C1 segment of cervical spinal cord (tissue), 14 donors: ENCODE data around the gene MAPK8.

Experiments
- DNase-seq, 14 donors: peaks; one replicate each; lab custom pipeline; 2025; lab: John Stamatoyannopoulos, UW

The MAPK8 gene

DNA sequence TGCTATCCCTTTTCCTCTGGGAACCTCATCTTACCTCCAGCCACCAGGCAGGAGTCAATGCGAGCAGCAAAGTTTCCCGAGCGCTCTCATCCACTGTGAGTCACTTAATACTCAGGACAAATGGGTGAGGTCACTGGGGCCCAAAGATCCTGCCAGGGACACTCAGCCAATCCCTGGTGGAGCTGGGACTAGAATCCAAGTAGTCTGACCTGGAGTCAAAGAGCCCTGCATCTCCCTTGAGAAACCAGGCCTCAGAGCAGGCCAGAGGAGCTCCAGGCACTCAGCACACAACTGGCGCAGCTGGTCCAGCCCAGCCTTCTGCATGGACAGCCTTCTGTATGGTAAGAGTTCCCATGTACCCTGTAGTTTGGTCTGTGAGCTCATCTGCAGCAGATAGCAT is 142.3 kb downstream of the MAPK8 start:
- no peak for DNase-seq

DNA sequence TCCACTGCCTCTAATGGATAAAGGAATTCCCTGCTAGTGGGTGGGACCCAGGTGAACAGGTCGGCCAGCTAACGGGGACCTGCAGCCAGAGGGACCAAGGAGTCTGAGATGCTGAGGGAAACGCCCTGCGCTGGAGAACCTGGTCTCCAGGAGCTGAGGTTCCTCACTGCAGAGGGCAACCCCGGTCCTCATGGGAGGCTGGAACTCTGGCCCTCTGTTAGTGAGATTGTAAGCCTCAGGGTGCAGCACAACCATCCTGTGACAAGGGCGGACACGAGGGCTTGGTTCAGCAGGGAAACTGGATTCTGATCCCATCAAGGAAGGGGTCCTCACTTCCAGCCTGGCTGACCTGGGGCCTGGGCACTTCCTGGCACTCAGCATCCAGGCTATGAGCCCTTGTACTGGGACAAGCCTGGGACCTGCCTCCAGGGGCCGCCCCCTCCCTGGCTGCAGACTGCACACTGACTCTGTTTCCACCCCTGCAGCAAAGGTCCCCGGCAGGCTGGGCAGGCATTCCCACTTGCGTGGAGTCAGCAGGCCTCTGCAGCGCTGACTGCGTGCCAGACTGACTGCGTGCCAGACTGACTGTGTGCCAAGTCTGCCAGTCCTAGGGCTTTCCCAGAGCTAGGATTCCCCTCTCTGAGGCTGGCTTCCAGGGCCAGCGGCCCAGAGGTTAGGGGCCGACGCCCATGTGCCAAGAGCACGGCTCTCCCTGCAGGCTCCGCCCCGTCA is 143.2 kb downstream of the MAPK8 start:
- DNase-seq: peak in 11 of 14 donors; percentile 15 to 73 (median 50)

DNA sequence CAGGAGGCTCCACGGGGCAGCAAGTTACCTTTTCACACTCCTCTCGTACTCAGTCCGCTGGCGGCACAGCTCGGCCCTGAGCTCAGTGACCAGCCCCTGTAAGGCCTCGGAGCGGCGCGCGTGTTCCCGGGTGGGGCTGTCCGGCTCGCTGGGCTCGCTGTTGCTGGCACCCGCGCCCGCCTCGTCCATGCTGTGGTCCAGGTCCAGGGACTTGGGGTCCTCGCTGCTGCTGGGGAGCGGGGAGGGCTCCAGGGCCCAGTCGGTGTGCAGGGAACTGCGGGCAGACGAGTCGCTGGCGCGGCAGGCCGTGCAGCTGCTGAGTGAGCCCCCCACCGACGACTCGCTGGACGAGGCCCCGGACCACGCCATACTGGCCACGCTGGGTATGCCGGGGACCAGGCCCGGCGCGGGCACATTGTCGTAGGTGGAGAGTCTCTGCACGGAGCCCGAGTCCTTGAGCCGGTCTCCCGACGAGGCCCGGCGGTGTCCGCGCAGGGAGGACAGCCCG is 143.8 kb downstream of the MAPK8 start:
- no peak for DNase-seq

DNA sequence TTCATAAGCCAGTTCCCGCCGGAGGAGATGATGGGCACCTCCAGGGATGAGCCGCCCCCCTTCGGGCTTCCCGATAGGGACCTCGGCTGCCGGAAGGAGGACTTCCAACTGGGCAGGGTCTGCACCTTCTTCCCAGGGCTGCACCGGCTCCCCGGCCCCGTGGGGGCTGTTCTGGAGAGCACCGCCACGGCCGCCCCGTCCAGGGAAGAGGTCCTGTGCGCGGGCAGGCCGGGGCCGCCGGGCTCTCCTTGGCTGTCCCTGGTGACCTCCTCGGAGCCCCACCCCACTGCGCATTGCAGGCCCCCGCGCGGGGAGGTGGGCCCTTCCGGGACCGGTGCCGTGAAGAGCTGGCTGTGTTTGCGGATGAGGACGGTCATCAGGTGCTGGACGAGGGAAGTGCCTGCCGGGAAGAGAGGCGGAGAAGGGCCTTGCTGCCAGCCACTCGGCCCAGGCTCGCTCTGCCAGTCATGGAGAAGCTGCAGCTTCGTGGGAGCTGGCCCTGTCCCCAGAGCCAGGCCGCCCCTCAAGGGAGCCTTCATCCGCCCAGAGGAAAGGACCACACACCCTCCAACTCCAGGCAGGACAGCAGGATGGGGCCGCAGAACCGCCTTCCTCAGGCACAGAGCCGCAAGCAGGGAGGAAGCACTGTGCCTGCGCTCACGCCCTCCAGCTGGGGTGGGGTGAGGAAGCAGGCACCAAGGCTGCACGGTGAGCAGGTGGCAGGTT is 144.4 kb downstream of the MAPK8 start:
- no peak for DNase-seq

DNA sequence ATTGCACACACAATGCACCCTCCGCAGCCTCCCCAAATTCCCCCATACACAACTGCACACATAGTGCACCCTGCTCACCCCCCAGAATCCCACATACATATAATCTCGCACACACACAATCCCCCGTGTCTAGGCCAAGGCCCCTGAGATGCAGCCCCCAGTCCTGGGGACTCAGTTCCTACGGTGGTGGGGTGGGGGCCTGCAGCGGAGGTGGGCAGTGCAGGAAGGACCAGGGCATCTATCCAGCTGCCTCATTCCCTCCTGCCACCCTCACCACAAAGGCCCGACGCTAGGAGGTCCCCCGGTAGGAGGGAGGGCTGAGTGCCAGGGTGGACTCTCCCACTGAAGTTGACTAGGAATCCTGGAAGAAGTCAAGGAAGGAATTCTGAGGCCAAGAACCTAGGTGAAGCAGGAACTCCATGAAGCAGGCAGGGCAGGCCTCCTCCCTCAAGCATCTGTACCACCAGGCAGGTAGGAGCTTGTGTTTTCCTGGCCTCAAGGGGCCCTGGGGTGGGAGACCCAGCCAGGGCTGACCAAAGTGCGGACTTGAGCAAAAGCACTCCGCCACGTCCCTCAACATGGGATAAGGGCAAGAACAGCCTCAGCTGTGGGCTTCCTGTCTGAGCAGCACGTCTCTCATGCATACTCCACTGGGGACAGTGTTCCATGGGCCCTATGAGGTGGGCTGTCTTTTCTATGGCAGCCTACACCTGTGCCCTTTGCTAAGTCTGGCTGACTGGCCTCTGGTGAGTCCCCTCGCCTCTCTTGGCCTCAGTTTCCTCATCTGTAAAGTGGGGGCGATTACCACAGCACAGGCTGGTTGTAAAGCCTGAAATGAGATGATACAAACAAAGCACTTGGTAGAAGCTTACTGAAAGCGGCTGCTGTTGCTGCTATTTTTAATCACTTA is 145.7 kb downstream of the MAPK8 start:
- no peak for DNase-seq

DNA sequence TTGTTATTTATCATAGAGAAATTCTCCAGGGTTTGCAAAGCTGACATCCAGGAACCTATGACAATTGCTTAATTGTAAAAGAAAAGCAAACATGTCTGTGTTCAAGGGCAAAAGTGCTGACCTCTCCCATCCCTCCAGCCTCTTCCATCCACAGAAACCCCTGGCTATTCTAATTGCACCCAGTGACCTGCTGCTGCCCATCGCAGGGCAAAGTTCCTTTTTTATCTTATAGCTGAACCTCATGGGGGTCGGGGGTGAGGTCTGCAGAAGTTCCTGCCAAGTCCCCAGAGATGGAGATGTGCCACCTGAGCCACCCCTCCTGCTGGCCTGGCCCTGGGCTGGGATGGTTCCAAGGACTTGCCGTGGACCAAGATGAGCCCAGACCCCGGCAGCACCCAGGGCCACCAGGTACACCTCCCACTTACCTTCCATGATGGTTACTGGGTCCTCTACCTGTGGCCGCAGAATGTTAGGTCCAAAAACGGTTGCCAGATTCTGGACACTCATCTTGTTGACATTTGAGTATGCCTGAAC is 146.5 kb downstream of the MAPK8 start:
- DNase-seq: no peak

DNA sequence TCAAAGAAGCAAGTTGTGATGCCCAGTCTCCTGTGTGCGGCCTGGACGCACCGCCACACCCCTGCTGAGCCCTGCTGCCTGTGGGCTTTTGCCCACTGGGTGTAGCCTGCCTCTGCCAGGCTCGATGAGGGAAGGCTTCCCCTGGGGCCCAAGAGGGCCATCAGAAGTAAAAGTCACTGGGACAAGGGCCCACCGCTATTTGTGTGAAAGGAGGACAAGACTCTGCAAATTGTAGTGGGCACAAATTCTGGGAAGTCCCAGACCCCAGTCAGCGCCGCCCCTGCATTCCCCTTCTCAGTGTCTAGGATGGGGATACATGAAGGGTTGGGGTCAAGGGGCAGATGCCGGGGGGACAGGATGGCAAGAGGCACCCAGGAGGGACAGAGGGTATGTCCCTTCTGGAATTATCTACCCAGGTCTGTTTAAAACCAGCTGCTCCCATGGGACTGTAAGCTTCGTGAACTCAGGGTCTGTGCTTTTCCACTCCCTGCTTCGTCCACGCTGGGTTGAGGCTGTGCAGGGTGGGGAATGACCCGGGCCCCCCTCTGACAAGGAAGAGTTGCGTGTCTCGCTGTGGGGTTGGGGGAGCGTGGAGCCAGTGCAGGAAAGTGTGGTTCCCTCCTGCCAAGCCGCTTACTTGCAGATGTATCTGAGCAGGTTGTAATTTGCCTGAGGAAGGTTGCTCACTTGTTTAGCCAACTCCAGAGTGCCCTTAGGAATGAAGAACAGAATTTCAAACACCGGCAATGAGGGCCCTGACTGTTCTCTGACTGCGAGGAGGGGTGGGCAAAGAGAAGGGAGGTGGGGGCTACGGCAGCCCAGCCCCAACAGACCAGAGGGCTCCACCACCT is 147.2 kb downstream of the MAPK8 start:
- DNase-seq: no peak

DNA sequence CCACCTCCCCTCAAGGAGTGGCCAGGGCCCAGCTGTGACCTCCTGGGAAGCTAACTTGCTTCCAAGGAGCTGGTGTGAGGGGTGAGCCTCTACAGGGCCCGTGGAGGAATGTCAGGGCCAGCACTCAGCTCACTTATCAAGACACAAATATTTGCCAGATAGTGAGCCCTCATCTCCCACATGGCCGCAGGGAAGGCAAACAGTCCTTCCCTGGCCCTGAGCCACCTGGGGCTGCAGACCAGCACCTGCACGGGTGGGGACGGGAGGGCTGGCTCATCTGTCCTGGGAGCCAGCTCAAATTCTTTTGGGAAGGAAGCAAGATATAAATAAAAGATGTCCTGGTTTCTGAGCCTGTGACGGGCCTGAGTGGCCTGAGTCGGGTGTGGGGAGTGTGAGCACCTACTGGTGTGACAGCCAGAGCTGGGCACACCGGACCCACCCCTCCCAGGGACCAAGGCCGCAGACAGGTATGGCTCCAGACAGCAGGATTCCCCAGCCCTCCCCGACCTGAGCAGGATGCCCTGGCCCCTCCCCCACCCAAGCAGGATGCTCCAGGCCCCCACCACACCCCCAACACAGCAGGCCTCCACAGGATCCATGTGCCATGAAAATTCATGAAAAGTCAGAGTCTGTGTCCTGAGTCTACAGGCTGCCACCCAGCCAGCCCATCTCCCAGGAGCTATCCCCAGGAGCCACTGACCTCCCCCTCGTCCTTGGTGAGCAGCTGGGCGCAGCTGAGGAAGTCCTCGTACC is 148.0 kb downstream of the MAPK8 start:
- DNase-seq: no peak

DNA sequence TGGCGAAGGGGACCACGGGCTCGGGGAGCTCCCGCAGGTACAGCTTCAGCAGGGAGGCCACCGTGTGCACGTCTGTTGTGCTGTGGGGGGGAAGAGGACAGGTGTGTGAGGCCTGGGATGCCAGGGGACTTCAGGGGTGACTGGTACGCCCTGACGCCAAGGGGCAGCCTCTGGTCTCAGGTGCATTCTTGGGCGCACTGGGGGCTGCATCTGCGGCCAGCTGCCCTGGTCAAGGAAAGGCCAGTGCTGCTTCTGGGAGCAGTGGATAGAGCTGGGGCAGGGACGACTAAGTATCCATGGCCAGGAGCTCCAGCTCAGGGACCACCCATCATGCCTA is 148.5 kb downstream of the MAPK8 start:
- DNase-seq: no peak

DNA sequence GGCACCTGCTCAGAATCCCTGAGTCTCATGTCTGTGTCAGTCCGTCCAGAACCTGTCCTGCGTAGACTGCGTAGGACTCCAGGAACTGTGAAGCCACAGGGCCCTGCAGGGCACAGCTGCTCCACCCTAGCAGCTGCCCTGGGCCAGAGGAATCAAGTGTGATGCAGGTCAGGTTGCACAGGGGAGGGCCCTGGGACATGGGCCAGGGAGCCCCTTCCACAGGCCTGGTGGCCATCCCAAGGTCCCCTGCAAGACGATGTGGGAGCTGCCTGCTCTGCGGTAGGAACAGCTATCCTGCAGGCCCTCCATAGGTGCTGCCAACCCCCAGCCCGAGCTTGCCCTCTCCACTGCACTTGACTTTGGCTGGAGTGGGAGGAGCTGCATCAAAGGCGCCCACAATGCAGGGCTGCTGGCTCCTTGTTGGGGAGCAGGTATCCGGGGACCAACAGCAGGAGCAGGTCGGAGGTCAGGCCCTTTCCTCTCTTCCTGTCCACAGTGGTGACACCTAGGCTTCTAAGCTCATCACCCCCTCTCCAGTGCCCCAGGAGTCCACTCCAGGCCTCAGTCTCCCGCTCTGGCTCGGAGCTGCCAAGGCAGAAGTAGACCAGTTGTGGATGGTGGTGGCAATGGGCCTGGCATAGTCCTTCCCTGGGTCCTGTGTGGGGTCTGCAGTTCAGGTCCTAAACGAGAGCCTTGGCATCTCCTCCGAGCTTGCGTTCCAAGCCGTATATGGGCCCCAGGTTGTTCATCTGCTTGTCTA is 149.1 kb downstream of the MAPK8 start:
- no peak for DNase-seq

DNA sequence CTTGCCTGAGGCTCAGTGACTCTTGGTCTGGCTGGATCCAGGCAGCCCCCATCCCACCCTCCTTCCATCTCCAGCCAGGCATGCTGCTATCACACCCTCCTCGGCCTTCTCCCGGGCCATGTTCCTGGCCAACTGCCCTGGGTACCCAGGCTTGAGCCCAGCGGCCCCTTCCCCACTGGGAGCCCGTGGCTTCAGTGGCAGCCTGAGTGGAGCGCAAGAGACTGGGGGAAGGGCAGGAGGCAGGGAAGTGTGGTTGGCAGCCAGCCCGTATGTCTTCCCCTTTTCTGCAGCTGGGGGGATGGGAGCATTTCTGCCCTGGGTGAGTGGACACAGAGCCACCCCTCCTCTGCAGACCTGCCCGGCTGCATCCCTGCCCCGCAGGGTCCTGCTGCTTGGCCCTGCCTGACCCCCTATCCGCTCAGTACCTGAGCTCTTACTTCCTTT is 149.9 kb downstream of the MAPK8 start:
- peak in 8 of 14 donors; percentile 24 to 70 (median 48) for DNase-seq

DNA sequence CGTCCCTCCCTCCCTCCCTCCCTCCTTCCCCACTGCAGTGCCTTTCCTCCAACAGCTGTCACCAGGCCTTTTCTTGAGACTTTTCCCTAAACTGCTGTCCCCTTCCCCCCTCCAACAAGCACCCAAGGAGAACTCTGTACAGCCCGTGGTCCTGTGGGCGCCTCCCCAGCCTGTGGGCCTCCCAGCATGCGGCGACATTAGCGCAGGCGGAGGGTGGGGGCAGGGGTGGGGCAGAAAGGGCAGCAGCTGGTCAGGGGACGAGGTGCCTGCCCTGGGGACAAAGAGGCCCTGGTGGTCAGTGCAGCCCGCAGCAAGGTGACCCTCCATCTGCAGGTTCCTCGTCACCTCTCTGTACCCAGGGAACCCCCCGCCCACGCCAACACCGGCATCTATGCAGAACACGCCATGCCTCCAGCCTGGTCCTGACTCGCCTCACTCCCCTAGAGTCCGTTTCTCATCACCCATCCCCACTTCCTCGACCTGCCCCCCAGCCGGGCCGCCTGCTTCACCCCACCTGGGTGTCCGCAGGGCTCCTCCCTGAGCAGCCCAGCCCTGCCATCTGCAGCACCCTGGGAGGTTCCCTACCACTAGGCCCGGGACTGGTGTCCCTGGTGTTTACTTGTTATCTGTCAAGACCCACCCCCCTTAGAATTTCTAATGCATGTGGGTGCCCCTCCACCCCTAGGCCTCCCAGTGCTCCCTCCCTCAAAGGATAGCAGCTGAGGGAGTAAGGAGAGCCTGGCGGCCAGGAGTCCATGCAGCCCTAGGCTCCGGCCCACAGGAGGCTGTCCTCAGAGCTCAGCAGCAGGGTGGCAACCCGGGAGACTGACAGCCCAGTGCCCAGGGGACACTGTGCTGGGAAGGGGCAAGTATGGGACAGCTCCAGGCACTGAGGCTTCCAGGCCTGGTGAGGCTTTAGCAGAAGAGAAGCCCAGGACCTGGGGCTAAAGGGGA is 150.6 kb downstream of the MAPK8 start:
- no peak for DNase-seq

DNA sequence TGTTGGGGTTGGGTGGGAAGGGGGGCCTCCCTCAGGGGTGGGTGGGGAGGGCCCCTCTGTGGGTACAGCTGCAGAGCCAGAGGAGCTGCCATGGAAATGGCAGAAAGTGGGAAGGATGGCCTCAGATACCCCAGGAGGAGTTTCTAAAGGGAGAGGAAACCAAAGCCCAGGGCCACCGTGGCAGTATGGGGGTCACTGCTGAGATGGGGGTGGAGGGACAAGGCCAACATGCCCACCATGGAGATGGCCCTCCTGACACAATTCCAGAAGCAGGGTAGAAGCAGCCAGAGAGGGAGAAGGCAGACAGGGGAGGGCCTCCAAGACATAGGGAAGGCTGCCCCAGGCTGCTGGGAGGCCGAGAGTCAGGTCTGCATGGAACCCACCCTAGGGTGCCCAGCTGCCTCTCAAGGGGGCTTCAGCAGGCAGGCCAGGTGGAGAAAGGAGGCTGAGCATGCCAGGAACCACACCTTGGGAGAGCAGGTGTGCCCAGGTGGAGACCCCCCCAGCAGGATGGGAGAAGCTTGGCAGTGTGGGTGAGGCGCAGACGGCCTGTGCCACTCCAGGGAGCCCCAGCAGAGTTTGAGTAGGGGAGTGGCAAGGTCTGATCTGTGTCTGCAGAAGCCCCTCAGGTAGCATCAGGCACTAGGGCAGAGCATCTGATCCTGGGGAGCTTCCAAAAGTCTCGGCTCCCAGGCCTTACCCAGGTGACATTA is 151.6 kb downstream of the MAPK8 start:
- DNase-seq: no peak

DNA sequence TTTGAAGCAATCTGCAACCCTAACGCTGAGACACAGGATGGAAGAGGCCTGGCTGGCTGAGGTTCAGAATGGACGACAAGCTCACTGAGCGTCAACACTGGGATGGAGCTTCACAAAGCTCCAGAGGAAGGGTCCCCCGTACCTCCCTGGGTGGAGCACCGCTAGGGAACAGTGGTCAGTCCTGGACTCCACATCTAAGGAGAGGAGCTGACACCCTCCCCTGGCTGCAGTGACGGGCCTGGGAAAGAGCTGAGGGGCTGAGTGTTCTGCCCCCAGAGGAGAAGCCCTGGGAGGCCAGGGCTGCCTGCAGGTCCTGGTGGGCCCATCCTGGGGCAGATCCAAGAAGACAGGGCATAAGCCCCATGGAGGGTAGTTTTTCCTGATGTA is 152.2 kb downstream of the MAPK8 start:
- no peak for DNase-seq

DNA sequence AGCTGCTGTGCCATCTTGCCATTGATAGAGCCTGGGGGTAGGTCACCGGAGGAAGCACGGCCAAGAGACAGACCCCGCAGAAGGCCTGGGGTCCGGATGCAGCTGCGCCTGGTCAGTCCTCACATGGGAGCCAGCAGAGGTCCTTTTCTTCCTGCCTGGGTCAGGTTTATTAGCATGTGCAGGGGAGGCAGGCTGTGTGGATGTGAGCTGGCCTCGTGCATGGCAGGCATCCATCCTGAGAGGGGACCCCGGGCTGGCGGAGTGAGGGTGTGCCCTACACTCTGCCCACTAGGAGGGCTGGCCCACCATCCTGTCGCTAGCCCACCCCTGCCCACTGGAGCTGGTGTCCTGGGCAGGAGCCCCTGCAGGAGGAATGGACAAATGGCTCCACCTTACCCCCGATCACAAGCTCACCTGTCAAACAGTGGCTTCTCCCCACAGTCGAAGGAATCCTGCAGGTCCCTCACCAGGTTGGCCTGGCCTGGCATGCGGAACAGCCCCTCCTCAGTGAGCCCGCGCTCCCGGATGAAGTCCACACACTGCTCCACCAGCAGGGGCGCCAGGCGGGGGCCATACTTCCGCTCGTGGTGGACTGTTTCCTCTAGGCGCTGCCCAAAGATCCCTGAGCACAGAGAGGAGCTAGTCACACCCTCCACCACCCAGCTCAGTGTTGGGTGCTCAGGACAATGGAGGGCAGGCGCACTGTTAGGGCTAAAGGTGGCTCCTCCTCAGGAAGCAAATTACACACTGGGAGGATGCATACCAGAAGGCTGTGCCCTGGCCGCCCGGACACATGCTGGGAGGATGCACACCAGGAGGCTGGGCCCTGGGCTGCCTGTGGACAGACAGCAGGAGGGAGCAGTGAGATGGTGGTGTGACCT is 153.0 kb downstream of the MAPK8 start:
- DNase-seq: no peak

DNA sequence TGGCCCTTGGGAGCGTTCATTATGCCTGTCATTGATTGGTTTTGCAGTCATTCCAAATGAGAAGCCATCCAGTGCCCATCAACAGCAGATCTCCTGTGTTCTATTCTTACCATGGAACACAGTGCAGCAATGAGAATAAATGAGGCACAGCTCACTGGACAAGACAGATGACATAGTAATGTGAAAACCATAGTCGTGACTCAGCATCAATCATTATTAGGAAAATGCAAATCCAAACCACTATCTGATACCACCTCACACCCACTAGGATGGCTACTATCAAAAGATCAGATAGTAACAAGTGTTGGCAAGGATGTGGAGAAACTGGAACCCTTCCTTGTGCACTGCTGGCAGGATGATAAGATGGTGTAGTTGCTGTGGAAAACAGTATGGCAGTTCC is 153.7 kb downstream of the MAPK8 start:
- no peak for DNase-seq
